Embryonic facial prominence (tissue), 1 donor: ENCODE measurements around the gene ADAMTS13.
"Not testable (repeated sequence)": the region's sequence is repeated elsewhere in the genome, so short reads cannot be mapped to it uniquely, and the experiment has no call there.

Experiments used
- DNase-seq: peaks from one replicate; pipeline ENCODE4 v3.0.0-alpha.2; 2016; ENCODE audit errors: extremely low spot score

ADAMTS13 gene

GRCh38 chr9:133421615-133422542, at the start of gene ADAMTS13:
TSS of gene ADAMTS13 (plus strand) at chr9:133422367. CDS start at chr9:133422444, 77 bp downstream.
- DNase-seq: no peak

GRCh38 chr9:133374612-133375115, 47.5 kb upstream of the ADAMTS13 start:
- DNase-seq: no peak

GRCh38 chr9:133375116-133375723, 46.9 kb upstream of the ADAMTS13 start:
- DNase-seq: no peak

GRCh38 chr9:133375724-133376654, 46.2 kb upstream of the ADAMTS13 start, which contains the start of the genes STKLD1 and SURF4:
TSS of gene STKLD1 (plus strand) at chr9:133376366. CDS start at chr9:133376474, 108 bp downstream.
TSS of gene SURF4 (minus strand) at chr9:133376060. CDS start at chr9:133375969, 91 bp downstream.
- peak; percentile 89 for DNase-seq

GRCh38 chr9:133377280-133377679, 44.9 kb upstream of the ADAMTS13 start:
- DNase-seq: not testable (repeated sequence)

GRCh38 chr9:133377721-133378216, 44.4 kb upstream of the ADAMTS13 start:
- no peak for DNase-seq

- no peak for DNase-seq
Observed at GRCh38 chr9:133378408-133378962, 43.7 kb upstream of the ADAMTS13 start.

- DNase-seq: no peak
Observed at GRCh38 chr9:133379153-133380086, 42.7 kb upstream of the ADAMTS13 start.

GRCh38 chr9:133380734-133381133, 41.4 kb upstream of the ADAMTS13 start:
- no peak for DNase-seq

GRCh38 chr9:133382507-133383141, 39.5 kb upstream of the ADAMTS13 start:
- no peak for DNase-seq

GRCh38 chr9:133383438-133383837, 38.7 kb upstream of the ADAMTS13 start:
- DNase-seq: no peak

GRCh38 chr9:133384736-133385321, 37.3 kb upstream of the ADAMTS13 start:
- DNase-seq: no peak

- DNase-seq: no peak
Observed at GRCh38 chr9:133385452-133385851, 36.7 kb upstream of the ADAMTS13 start.

- no peak for DNase-seq
Observed at GRCh38 chr9:133386338-133386737, 35.8 kb upstream of the ADAMTS13 start.

- DNase-seq: no peak
Observed at GRCh38 chr9:133387680-133388079, 34.5 kb upstream of the ADAMTS13 start.

- DNase-seq: no peak
Observed at GRCh38 chr9:133389025-133389557, 33.1 kb upstream of the ADAMTS13 start.

GRCh38 chr9:133389562-133389961, 32.6 kb upstream of the ADAMTS13 start:
- DNase-seq: no peak

- no peak for DNase-seq
Observed at GRCh38 chr9:133390713-133391112, 31.5 kb upstream of the ADAMTS13 start.

GRCh38 chr9:133391449-133391848, 30.7 kb upstream of the ADAMTS13 start:
- DNase-seq: not testable (repeated sequence)
